SKM-1 treated with dmso at 0.1 percent for 144 hours (cell line): ENCODE measurements around the gene CADPS.

Source experiments
- DNase-seq: peaks from one replicate; lab custom pipeline; 2025; ENCODE audit not compliant: unreplicated experiment; lab: John Stamatoyannopoulos, UW

Gene CADPS

DNA sequence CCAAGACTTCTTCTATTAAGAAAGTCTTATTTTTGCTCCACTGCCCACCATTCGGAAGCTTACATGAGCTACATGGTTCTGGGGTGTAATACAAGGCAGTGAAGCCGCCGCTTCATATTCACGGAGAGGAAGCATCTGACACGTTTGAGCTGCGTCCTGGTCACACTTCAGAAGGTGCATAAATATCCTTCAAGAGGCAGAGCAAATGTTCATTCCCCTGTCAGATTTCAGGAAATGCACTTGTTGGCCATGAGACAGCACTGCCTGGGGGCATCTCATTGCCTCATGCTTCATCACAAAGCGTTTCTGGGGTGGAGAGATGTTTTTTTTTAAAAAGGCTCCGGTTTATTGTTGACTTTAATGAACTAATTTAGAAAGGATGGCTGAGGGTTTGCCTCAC is 119.9 kb downstream of the CADPS start:
- DNase-seq: no peak

DNA sequence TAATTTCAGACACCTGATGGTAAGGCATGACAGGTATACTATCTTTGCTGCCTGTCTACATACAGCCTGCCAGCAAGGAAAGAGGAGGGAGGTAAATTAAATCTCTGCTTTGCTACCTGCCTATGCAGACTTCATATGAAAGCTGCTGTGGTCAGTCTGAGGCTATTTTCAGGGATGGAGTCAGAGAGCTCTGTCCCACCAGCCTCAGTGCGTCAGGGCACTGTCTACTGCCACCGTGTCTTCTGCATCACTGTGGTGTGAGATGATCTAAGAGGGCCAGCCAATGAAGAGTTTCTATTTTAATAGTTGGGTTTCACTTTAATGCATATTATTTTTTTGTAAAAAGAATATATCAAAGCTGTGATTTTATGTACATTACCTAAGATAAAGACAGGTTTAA is 125.6 kb downstream of the CADPS start:
- no peak for DNase-seq

DNA sequence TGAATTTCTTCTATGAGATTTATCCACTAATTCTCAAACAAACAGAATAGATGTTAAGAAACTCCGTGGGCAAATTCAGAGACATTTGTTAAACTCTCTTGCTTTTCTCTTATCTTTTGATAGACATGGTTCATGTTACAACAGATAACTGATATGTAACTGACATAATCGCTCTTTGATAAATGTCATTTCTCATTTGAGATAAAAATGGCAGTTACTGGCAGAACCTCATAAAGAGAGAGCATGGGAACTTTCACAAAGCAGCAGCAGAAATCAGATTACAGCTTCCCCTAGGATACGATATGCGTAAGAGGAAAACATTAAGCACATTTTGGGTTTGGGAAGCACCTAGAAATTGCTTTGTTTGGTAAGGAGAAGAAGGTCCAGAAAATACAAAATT is 126.1 kb downstream of the CADPS start:
- DNase-seq: no peak

DNA sequence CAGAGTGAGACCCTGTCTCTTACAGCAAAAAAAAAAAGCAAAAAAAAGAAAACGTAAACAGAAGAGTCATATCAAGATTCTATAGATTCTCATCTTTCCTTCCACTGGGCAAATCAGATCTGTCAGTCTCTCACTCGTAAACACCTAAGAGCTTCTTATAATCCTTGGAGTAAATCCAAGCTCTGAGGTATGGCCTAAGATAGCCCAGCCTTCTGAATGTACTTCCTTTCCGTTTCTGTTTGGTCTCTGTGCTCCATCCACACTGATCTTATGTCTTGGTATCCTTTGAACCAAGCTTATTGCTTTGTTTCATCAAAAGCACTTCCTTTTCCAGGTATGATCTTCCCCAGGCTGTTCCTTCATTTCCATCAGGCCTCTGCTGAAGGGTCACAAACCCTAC is 137.8 kb downstream of the CADPS start:
- DNase-seq: no peak

DNA sequence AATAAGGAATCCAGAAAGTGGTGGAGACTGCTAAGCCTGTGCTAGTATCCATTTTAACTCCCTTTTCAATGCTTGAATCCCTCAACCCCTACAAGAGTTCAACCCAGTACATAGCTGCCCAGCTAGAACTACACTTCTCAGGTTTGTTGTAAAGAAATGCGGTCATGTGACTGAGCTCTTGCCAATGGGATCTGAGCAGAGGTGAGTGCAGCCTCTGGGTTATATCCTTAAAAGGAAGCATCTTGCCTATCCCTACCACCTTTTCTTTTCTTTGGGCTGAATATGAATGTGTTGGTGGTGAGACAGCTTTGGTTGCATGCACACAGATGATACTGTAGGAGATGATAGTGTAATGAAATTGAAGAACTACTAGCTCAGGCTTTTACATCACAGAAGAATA is 139.7 kb downstream of the CADPS start:
- DNase-seq: no peak

DNA sequence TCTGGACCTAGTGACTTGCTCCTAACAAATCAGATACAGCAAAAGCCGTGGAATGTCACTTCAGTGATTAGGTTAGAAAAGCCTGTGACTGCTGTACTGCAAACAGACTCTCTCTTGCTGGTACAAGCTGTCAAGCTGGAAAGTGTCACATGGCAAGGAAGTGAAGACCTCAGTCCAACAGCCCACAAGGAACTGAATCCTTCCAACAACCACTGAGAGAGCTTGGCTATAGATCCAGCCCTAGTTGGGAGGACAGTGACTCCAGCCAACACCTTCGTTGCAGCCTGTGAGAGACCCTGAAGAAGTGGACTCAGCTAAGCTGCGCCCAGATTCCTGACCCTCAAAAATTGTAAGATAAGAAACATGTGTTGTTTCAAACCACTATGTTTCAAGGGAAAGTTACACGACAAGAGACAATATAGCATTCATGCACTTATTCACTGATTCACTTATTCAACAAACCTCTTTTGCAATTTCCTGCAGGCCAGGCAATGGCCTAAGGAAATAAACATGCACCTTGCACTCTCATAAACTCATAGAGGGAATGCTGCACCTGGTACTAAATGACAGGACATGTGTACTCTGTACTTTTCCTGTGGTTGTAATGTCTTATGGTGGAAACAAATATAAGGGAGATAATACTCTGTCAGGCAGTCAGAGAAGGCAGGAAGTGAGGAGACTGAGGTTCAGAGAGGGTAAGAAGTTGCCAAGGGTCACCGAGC is 142.9 kb downstream of the CADPS start:
- no peak for DNase-seq

DNA sequence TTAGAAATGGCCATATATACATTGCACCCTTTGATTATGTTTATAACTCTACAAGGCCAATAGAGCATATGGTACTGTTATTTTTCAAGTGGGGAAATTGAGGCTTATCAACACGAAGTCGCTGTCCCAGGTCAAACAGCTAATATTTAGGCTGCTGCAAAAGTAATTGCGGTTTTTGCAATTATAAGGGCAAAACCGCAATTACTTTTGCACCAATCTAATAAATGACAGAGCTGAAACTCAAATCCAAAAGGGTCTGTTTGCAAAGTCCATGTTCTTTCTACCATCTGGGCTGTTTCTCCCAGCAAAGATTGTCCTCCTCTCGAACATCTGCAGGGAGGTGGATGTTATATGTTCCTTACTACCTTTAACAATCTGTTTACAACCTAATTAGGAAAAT is 147.2 kb downstream of the CADPS start:
- no peak for DNase-seq

DNA sequence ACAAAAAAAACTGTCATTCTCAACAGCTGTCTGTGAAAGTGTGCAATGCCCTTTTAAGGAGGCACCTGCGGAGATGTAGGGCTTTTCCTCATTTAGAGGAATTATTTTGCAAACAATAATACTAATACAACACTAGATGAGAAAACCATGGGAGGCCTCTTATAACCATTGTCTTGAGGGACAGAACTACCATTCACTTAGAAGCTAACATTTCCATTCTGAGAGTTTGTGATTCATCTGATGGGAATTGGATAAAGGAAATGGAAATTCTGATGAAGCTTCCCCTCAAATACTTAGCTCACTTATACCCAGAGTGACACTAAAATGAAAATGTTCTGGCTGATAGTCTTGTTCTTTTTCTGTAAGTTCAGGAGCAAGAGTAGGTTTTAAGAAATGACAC is 147.7 kb downstream of the CADPS start:
- DNase-seq: no peak

DNA sequence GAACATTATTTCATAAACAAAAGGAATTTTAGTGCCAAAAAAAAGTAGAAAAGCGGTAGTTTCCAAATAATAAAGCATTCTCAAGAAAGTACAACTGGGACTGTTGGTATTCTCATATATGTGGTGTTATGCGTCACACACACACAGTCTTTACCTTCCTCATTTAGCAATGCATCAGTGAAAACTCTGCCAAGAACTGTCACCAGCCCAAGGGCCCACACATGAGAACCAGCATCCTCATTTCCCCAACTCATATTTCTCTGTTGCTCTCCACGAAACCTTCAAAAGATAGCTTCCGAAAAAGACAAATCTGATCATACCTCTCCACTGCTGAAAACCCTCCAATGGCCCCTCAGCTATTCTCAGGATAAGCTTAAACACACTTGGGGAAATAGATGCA is 150.7 kb downstream of the CADPS start:
- no peak for DNase-seq

DNA sequence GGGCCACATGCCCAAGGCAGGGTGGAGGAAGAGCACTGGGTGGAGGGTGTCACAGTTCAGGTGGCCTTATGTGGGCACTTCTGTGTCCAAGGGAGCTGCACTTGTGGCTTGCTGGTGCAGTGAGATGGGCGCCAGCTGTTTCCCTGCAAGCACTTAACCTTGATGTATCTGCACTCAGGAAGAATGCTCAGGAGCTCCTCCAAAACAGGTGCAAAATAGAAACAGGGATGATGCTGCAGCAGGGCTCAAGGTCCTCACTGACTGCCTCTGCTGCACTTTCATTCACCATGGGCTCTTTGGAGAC is 151.3 kb downstream of the CADPS start:
- no peak for DNase-seq

DNA sequence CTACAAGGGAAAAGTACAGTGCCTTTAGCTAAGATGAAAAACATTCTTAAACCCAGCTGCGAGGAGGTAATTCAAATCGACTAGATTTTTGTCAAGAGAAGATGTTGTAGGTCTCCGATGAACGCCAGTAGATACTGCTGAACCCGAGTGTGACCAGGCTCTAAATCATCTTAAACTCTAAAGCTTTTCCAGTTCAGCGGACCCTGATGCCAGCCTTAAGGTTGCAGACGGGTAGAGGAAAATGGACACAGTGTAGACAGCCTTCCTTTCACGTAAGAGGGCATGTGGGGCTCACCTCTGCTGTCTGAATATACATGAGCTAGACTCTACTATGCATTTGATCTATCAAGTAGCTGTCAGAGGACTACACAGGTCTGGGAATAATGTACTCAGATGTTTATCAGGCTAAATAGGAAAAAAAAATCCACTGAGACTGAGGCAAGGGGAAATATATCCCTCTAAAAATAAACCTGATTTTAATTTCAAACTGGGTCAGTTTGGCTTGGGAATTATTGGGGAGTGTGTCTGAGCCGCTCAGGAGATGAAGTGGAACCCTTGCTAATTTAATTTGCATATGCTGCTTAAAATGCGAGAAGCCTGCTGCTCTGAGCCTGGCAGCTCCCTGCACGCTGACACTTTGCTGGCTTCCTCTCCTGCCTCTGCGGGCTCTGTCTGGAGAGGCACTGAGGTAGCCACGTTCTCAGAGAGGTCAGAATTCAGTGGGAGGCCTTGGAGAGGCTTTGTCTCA is 151.9 kb downstream of the CADPS start:
- DNase-seq: no peak

DNA sequence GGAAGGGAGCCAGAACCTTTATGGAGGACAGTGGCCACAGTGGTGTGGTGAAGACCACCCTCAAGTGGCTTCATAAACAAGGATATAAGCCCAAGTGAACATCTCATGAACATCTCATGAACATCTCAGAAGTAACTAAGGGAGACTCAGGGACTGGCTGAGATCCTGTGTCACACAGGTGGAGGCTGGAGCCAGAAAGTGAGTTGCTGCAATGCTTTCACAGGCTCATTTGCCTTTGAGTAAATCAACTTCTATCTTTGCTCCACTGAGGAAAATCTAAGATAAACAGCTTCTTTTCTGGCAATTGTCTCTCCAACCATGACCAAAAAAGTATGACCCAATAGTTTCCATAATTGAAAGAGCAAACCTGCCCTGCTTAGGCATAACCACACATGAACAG is 152.9 kb downstream of the CADPS start:
- no peak for DNase-seq

DNA sequence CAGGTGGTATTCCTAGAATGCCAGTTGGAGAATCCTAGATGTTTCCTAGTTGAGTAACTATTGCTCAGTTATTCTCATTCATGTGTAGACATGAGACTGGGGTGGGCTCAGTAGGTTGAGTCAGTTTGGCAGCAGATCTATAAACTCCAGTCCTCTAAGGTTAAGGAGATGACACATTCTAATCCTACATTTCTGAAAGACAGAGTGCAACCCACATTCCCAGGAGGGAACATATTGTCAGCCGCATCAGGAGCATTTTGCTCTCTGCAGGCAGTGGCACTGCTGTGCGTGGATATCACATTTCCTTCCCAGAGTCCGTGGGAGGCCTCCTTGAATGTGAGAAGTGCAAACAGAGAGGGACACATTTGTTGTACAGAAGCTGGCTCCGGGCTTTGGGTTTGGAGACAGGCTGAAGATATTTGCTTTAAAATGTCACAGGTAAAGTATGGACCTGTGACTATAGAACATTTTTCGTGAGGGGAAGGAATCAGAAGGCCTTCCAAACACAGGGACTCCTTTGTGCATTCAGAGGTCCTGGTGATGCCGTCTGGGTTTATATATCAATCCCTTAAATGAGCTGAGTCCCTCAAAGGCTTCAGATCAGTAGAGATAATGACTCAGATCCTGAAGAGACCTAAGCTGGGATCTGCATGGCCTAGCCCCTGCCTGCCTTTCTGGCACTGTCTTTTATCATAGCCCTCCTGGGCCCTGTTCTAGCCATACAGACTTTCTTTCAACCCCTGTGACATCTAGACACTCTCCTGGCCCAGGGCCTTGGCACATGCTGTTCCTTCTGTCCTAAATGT is 156.5 kb downstream of the CADPS start:
- no peak for DNase-seq

DNA sequence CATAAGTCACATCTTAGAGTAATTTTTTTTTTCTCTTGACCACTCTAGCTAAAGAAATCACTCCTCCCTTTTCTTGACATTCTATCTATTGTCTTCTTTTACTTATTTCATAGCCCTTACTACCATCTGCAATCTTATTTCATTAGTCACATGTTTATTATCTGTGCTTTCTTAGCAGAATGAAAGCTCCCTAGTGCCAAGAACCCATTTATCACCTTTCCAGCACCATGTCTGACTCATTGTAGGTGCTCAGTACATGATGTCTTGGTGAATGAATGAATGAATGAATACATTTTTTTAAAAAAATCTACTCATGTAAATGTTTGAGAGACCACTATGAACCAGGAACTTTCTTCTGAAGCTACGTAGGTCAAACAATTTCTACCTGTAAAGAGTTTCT is 157.2 kb downstream of the CADPS start:
- no peak for DNase-seq

DNA sequence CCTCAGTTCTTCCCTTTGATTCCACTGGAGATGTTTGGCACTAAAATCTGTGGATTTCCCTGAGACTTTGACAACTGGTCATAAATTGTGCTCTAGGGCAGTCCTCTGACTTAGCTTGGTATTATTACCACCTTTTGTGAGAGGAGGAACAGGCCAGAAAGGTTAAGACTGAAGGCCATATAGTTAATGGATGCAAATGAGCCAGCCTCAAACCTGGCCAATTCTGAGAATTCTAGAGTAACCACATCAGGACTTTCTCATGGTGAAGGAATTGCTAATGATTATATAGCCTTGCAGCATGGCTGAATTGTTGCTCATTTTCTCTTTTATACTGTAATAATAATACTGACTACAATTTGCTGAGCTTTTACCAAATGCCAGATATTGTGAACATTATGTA is 162.5 kb downstream of the CADPS start:
- DNase-seq: no peak

DNA sequence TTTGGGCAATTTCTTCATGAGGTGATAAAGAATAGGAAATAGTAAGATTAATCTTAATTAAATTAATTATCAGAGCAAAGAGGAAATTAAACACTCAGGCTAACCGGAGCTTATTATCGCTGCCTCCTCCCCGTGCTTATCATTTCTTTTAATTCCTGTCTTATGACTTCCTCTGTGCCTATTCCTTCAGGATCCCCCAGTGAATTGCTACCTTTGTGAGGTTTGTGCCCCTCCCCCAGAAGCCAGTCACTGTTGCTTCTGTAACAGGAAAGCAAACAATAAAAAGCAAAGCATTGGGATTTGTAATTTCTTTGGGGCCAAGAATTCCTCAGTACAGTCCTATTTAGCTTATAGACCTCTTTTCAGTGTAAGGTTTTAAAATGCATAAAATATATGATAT is 164.5 kb downstream of the CADPS start:
- DNase-seq: no peak

DNA sequence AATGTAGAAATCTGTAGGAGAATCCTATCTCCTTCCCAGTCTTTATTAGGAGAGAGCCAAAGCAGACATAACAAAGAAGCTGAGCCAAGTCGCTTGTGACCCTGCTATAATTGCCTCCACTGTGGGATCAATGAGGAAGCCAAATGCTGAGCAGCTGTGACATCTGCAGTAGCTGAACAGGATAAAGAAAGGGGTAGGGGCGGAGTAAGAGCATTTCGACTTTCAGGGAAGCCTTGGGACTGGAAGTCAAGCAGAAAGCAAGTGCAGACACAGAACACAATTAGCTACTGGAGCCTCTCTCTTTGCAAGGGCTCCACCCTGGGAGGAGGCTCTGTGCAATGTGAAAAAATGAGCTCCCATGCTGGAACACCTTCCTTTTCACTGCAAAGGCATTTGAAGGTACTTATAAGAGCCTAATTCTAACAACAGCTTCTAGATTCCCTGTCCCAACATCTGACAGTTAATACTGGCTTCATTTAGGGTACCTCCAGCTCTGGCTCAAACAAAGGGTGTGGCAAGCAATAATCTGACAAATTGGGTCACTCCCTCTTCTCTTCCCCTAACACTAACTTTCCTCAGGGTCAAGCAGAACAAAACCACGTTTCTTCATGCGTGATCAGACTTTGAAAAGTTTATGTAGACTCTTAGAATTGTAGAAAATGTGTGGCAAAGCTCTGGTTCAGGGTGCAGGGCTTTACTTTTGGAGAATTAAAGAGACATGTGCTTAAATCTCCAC is 166.4 kb downstream of the CADPS start:
- no peak for DNase-seq

DNA sequence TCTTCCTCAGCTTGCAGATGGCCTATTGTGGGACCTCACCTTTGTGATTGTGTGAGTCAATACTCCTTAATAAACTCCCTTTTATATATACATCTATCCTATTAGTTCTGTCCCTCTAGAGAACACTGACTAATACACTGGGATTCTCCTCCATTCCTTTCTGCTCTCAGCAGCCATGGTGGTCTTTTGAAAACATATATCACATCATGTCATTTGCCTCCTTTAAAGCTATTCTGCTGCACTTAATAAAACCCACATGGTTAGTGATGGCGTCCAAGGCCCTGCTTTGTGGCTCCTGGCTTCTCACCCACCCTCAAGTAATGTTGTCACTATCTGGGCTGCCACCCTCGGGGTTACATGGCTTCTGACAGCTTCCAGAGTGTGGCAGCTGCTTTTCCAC is 169.5 kb downstream of the CADPS start:
- DNase-seq: no peak

DNA sequence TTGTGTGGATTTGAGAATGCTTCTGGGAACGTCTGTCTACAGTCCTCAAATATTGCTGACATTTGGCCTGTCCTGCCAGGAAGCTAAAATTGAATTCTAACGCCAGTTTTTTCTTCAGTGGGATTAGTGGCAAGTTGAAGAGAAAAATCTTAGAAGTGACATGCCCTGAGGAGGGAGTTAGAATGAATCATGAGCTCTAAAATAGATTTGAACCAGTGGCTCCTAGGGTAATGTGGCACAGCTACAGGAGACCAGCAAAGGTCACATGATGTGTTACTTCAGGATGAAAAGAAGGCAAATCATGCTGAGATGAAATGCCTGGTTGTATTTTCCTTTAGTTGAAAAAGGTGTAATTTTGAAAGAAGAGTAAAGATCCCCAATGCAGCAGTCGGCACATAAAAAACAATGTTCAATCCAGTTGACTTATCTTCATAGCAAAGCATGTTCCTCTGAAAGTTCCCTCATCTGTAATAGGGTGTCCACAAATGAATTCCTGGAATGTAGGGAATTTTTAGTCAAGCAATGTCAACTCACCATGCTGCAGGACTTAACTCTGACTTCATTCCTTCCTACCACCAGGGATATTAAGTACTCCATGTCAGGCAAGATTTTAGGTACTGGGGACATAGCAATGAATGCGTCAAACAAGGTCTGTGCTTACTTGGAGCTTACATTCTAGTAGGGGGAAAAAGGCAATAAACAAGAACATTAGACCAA is 171.6 kb downstream of the CADPS start:
- no peak for DNase-seq

DNA sequence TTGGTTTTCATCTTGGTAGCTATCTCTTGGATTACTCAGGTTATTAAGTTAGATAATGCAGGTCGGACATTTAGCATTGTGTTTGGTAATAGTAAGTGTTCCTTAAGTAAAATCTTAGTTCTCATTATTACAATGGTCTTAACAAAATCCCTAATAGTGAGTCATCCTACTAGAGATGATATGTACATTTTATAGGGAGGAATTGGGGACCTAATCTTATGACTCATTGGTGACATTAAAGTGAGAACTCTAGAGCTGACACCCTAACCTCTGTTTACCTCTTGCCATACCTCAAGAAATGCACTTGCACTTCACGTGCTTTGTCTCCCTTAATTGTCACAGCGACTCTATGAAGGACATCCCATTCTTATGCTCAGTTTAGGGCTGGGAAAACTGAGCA is 174.9 kb downstream of the CADPS start:
- DNase-seq: no peak

DNA sequence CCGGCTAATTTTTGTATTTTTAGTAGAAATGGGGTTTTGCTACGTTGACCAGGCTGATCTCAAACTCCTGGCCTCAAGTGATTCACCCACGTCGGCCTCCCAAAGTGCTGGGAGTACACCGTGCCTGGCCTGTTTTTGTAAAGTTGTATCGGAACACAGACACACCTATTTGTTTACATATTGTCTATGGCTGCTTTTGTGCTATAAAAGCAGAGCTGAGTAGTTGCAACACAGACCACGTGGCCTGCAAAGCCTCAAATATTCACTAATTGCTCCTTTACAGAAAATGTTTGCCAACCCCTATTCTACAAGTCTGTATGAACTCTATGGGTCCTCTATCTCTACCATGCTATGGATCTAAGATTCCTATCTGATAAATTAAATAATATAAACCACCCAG is 175.5 kb downstream of the CADPS start:
- no peak for DNase-seq
